H1 (cell line): Measurements from ENCODE around the gene SLC39A9.

Source experiments
- CHD1 ChIP-seq: IDR thresholded peaks from 2 replicates; pipeline ENCODE4 v1.6.1; 2012; ENCODE audit warnings: low read depth, low read length, improper control_type of control experiment
- EP300 ChIP-seq, 2 experiments: IDR thresholded peaks; 1 replicate in 1 of 2; 2 replicates in 1 of 2; pipeline ENCODE4 v1.6.1; 2011 to 2012; ENCODE audit warnings: low read depth in 2 of 2, low read length in 2 of 2, mild to moderate bottlenecking in 2 of 2, borderline replicate concordance in 1 of 2, inconsistent platforms in 1 of 2, moderate library complexity in 1 of 2
- MAX ChIP-seq: IDR thresholded peaks from 2 replicates; pipeline ENCODE4 v1.6.1; 2012; ENCODE audit warnings: inconsistent platforms
- TCF12 ChIP-seq: IDR thresholded peaks from 2 replicates; pipeline ENCODE4 v1.6.1; 2011; ENCODE audit warnings: low read depth, mild to moderate bottlenecking, low read length
- TF ChIP-seq, protein P1 (sequence below), 3 experiments: IDR thresholded peaks; 1 replicate in 2 of 3; 2 replicates in 1 of 3; pipeline versions ENCODE4 v1.5.1 to v1.6.1; 2011; ENCODE audit warnings: low read length in 3 of 3, mild to moderate bottlenecking in 3 of 3, inconsistent platforms in 2 of 3, low read depth in 1 of 3, moderate library complexity in 1 of 3; ENCODE audit not compliant: insufficient read depth in 1 of 3; ENCODE audit errors: control extremely low read depth in 1 of 3

- TF ChIP-seq TCF12 (no peak), MAX (no peak), EP300 (IDR thresholded peaks at IDR 0.05; ENCODE audit: borderline replicate concordance in 1 of 2, low read depth in 2 of 2, low read length in 2 of 2) (no peak), CHD1 (no peak)
- TF ChIP-seq, protein P1, sequence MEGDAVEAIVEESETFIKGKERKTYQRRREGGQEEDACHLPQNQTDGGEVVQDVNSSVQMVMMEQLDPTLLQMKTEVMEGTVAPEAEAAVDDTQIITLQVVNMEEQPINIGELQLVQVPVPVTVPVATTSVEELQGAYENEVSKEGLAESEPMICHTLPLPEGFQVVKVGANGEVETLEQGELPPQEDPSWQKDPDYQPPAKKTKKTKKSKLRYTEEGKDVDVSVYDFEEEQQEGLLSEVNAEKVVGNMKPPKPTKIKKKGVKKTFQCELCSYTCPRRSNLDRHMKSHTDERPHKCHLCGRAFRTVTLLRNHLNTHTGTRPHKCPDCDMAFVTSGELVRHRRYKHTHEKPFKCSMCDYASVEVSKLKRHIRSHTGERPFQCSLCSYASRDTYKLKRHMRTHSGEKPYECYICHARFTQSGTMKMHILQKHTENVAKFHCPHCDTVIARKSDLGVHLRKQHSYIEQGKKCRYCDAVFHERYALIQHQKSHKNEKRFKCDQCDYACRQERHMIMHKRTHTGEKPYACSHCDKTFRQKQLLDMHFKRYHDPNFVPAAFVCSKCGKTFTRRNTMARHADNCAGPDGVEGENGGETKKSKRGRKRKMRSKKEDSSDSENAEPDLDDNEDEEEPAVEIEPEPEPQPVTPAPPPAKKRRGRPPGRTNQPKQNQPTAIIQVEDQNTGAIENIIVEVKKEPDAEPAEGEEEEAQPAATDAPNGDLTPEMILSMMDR (IDR thresholded peaks at IDR 0.05; ENCODE audit: control extremely low read depth in 1 of 3, insufficient read depth in 1 of 3, low read depth in 1 of 3, low read length in 3 of 3), result no peak
These were observed 7.3 kb downstream of the SLC39A9 start for GRCh38 chr14:69405762-69406161.
